COLO668 (cell line): ENCODE measurements around the gene CDK9.
A peak's percentile ranks its signal among the peaks of the same experiment; 100 is the strongest.
"Not testable (repeated sequence)": the region's sequence is repeated elsewhere in the genome, so short reads cannot be mapped to it uniquely, and the experiment has no call there.

ENCODE experiments used
- DNase-seq: peaks from one replicate; lab custom pipeline; 2025; ENCODE audit not compliant: unreplicated experiment; lab: John Stamatoyannopoulos, UW

Gene CDK9

GRCh38 chr9:127779136-127779981, 6.5 kb upstream of the CDK9 start:
- no peak for DNase-seq

GRCh38 chr9:127780126-127780885, 5.5 kb upstream of the CDK9 start:
- no peak for DNase-seq

- not testable (repeated sequence) for DNase-seq
These were observed 4.9 kb upstream of the CDK9 start for GRCh38 chr9:127780909-127781308.

GRCh38 chr9:127781806-127782205, 4.0 kb upstream of the CDK9 start:
- no peak for DNase-seq

- no peak for DNase-seq
These were observed 2.5 kb upstream of the CDK9 start for GRCh38 chr9:127783111-127784008.

GRCh38 chr9:127785023-127785932, 556 bp upstream of the CDK9 start:
- peak; percentile 88 for DNase-seq

GRCh38 chr9:127786773-127787104, 905 bp downstream of the CDK9 start:
- no peak for DNase-seq

GRCh38 chr9:127788337-127789011, 2.6 kb downstream of the CDK9 start:
- no peak for DNase-seq

- DNase-seq, result no peak
These were observed 3.3 kb downstream of the CDK9 start for GRCh38 chr9:127789179-127789578.

- no peak for DNase-seq
These were observed 4.4 kb downstream of the CDK9 start for GRCh38 chr9:127790094-127790855.

GRCh38 chr9:127791085-127791484, 5.3 kb downstream of the CDK9 start:
- no peak for DNase-seq

- DNase-seq, result no peak
These were observed 6.7 kb downstream of the CDK9 start for GRCh38 chr9:127792417-127793031.

- no peak for DNase-seq
These were observed 7.4 kb downstream of the CDK9 start for GRCh38 chr9:127793093-127793708.

- DNase-seq, result no peak
These were observed 8.4 kb downstream of the CDK9 start for GRCh38 chr9:127794001-127794791.

GRCh38 chr9:127796225-127796813, 10.5 kb downstream of the CDK9 start:
- peak; percentile 39 for DNase-seq

- DNase-seq, result peak; percentile 43
These were observed 11.1 kb downstream of the CDK9 start for GRCh38 chr9:127796852-127797370.
